Suppressor macrophage (primary cell): ENCODE data around the gene CCDC97.
A peak's percentile ranks its signal among the peaks of the same experiment; 100 is the strongest.
"Not testable (repeated sequence)": the region's sequence is repeated elsewhere in the genome, so short reads cannot be mapped to it uniquely, and the experiment has no call there.

Source experiments
- DNase-seq, 4 experiments: peaks; one replicate each; pipeline ENCODE4 v3.0.0-alpha.2; 2020 to 2022

Gene CCDC97

DNA sequence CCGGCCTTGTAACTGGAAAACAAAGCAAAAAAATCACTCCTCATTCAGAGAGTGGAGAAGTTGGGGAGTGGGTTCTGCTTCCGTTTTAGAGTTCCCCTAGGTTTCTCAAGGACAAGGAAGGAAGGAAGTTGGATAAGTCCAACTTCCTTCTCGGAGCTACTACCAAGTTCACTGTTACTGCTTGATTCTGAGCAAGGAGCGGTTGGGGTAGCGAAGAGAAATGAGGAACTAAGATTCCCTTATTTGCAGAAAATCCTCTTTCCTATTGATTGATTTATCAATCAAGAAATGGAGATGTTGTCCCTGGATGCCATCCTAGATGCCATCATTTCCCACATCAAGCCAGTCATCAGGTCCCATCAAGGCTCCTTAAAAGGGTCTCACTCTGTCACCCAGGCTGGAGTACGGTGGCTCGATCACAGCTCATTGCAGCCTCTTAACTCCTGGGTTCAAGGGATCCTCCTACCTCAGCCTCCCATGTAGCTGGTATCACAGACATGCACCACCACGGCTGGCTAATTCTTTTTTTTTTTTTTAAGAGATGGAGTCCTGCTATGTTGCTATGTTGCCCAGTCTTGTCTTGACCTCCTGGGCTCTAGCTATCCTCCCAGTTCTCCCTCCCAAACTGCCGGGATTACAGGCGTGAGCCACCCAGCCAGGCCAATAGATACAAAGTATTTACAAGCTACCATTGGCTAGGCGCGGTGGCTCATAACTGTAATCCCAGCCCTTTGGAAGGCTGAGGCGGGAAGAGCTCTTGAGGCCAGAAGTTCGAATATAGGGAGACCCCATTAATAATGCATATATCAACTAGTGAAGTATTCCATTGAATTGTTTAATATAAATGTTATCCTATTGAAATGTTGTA lies 54.8 kb downstream of the CCDC97 start:
- DNase-seq, result peak; percentile 65 to 87 (median 80)

DNA sequence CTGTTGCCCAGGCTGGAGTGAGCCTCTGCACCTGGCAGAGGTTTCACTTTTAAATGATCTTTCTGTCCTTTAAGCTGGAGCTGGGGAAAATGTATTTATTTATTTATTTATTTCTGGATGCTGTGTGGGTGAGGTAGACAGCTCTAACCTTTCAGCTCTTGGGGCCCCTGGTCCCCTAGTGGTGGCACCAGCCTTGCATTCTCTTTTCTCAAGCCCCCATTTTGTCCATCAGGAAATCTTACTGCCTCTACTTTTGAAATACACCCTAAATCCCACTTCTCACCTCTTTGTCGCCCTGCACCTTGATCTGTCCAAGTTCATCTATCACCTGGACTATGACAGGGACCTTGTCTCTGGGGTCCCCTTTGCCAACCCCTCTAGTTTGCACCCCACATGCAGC lies 56.1 kb downstream of the CCDC97 start:
- DNase-seq, result peak in 1 of 4 experiments; percentile 26

- DNase-seq, result peak; percentile 50 to 84 (median 69)
Observed at GRCh38 chr19:41367848-41368301, 57.9 kb downstream of the CCDC97 start.

GRCh38 chr19:41369769-41370168 lies 59.8 kb downstream of the CCDC97 start:
- DNase-seq, result no peak

DNA sequence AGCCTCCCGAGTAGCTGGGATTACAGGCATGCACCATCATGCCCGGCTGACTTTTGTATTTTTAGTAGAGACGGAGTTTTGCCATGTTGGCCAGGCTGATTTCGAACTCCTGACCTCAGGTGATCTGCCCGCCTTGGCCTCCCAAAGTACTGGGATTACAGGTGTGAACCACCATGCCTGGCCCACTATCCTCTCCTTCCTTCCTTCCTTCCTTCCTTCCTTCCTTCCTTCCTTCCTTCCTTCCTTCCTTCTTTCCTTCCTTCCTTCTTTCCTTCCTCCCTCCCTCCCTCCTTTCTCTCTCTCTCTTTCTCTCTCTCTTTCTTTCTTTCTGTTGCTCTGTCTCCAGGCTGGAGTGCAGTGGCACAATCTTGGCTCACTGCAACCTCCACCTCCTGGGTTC lies 61.1 kb downstream of the CCDC97 start:
- not testable (repeated sequence) for DNase-seq

- no peak for DNase-seq
Observed at GRCh38 chr19:41371541-41371940, 61.6 kb downstream of the CCDC97 start.

- DNase-seq, result no peak
Observed at GRCh38 chr19:41372501-41372900, 62.5 kb downstream of the CCDC97 start.

GRCh38 chr19:41373993-41374392 lies 64.0 kb downstream of the CCDC97 start:
- DNase-seq, result no peak
